EL (cell line): ENCODE results near the gene OSBPL1A.

ENCODE experiments used
- DNase-seq: peaks from one replicate; pipeline ENCODE4 v3.0.0-alpha.2; 2016

OSBPL1A gene

DNA sequence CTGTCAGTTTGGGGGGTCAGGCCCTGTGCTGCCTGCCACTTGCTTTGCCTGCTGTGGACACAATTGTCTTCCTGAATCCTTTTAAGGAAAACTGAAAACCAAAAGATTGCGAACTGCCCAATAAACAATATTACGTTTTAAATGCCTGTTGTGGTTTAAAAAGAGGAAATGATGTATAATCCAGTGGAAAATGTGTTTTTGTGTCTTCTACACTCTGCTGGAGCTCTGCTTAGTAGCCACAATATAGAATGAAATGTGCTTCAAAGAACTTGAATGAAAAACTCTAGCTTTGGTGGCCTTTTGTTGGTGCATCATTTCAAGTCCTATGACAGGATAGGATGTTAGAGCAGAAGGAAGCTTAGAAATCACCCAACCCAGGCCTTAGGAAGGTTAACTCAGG lies 282.0 kb downstream of the OSBPL1A start:
- no peak for DNase-seq

DNA sequence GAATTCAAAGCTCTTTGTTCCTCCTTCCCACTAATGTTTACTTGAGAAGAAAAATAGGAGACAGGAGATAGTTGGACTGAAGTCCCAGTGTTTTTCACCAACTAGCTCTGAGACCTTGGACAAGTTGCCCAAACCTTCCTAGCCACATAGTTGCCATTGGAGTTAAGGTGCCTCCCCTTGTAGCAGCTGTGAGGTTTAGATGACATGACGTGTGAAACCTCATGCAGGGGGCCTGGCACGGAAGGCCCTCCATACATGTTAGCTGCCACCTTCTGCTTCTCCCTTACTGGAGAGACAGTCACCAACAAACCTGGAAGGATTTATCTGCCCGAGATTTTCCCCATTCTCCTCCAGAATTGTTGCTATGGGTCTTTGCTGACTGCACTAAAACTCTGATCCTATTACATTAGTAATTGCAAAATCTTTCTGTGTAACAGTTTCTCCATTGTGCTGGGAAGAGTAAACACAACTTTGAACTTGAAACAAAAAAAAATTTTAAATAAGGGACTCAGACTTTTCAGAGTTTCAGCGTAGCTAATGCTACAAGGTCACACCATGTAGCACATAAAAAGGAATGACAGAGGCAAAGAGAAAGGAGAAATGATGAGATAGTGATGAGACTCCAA lies 282.6 kb downstream of the OSBPL1A start:
- no peak for DNase-seq

DNA sequence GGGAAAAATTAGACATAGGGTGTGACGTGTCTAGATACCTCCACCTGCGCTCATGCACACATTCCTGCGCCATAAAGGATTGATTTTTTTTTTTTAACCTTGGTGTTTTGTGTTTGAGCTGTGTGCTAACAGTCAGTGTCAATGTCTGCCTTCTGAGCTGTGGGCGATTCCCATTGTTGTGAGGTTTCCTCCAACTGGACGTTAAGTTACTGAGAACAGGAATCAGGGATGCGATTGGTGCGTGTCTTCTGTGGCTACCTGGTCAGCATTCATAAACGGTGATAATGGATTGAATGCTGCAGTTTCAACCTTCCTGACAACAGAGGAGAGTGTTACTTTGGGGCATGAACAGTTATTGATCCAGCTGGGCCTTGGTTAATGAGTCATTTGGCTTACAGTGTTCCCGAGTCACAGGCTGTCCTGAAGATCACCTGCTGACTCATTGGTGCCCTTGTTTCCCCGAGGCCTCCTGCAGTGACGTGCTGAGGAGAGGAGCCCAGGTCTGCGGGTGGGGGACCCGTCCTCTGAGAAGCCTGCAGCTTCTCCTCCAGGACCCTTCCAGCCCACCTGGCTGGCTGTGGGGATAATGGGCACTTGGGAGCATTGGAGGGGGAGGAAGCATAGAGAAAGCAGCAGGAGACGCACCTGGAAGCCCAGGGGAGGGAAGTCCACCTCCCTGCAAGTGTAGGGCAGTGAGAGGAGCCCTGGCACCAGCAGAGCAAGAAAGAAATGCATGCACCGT lies 284.6 kb downstream of the OSBPL1A start:
- DNase-seq: peak; percentile 58

DNA sequence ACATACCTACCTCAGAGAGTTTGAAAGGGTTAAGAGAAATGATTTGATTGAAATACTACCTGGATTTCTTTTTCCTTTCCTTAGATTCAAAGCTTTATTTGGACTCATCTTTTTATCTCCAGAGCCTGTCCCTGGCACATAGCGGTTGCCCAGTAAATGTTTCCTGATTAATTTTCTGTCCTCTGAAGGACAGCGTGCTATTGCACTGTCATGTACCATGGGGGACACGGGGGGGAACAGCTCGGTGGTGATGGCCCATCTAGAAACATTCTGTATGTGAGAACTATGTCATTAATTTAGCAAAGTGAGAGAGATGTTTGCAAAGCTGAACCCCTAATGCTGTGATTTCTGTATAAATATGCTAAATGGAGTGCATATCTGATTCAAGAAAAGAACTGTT lies 285.2 kb downstream of the OSBPL1A start:
- no peak for DNase-seq
